DMS 273 (cell line): ENCODE measurements around the gene BRD2.

Experiments
- DNase-seq: peaks from one replicate; lab custom pipeline; 2025; ENCODE audit not compliant: unreplicated experiment; lab: John Stamatoyannopoulos, UW

Gene BRD2

GRCh38 chr6:32984622-32985389, 16.4 kb downstream of the BRD2 start:
- DNase-seq, result peak; percentile 97

- DNase-seq, result no peak
These were observed 21.0 kb downstream of the BRD2 start for GRCh38 chr6:32989368-32989767.

- no peak for DNase-seq
These were observed 23.6 kb downstream of the BRD2 start for GRCh38 chr6:32991972-32992371.

GRCh38 chr6:32993363-32993973, 25.1 kb downstream of the BRD2 start:
- no peak for DNase-seq

GRCh38 chr6:32995448-32995847, 27.1 kb downstream of the BRD2 start:
- no peak for DNase-seq

- peak; percentile 65 for DNase-seq
These were observed 31.7 kb downstream of the BRD2 start for GRCh38 chr6:33000055-33000454.

GRCh38 chr6:33001685-33002084, 33.3 kb downstream of the BRD2 start:
- no peak for DNase-seq

- DNase-seq, result no peak
These were observed 36.5 kb downstream of the BRD2 start for GRCh38 chr6:33004940-33005339.

- no peak for DNase-seq
These were observed 39.5 kb downstream of the BRD2 start for GRCh38 chr6:33007831-33008400.

GRCh38 chr6:33008944-33009861, 40.8 kb downstream of the BRD2 start, which contains the start of gene HLA-DOA:
TSS of gene HLA-DOA (minus strand) at chr6:33009591.
- peak; percentile 80 for DNase-seq

- no peak for DNase-seq
These were observed 42.0 kb downstream of the BRD2 start for GRCh38 chr6:33010356-33010755.

- DNase-seq, result no peak
These were observed 45.2 kb downstream of the BRD2 start for GRCh38 chr6:33013608-33014007.

GRCh38 chr6:33014841-33015634, 46.6 kb downstream of the BRD2 start:
- DNase-seq, result peak; percentile 84

- DNase-seq, result no peak
These were observed 47.4 kb downstream of the BRD2 start for GRCh38 chr6:33015798-33016197.

- no peak for DNase-seq
These were observed 48.6 kb downstream of the BRD2 start for GRCh38 chr6:33017018-33017417.

- no peak for DNase-seq
These were observed 49.4 kb downstream of the BRD2 start for GRCh38 chr6:33017694-33018353.

GRCh38 chr6:33018418-33018817, 50.0 kb downstream of the BRD2 start:
- no peak for DNase-seq

GRCh38 chr6:33018904-33019303, 50.5 kb downstream of the BRD2 start:
- DNase-seq, result no peak

GRCh38 chr6:33019372-33019771, 51.0 kb downstream of the BRD2 start:
- no peak for DNase-seq

GRCh38 chr6:33021917-33022316, 53.5 kb downstream of the BRD2 start:
- no peak for DNase-seq
